ENCODE data around the gene PAEP.

Gene PAEP

DNA sequence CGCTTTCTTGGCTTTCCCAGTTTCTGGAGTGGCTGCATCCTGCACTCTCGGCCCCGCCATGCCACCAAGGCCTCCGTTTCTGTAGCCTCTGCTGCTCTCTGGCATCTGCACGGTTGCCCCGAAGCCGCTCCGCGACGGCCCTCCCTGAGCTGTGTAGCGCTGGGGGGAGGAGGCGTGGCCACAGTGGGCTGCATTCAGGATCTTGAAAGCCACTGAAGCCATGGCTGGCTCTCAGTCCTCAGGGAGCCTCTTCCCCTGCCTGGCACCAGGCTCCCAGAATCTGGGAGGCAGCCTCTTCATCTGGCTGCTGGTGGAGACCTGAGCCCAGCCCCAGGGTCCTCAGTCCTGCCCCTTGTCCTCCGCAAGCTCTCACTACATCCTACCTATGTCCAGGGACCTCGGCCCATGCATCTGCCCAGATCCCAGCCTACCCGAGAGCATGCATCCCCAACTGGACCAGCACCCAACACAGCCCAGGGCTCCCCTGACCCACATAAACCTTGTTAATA is 25.1 kb downstream of the PAEP start:
- H3K4me1 ChIP-seq = no peaks in the 10 kb centered on the region
- H3K36me3 ChIP-seq = no peaks in the 10 kb centered on the region
- intact Hi-C loops (cut with DNase I; ENCODE audit: low total_unique reads) = no loop called here
- no peaks in the 10 kb centered on the region for H3K9me3 ChIP-seq
- DNase-seq = no peak
- no peak overlapping the region for H3K4me3 ChIP-seq
- H3K27ac ChIP-seq = no peak overlapping the region
- TF ChIP-seq, protein P1, sequence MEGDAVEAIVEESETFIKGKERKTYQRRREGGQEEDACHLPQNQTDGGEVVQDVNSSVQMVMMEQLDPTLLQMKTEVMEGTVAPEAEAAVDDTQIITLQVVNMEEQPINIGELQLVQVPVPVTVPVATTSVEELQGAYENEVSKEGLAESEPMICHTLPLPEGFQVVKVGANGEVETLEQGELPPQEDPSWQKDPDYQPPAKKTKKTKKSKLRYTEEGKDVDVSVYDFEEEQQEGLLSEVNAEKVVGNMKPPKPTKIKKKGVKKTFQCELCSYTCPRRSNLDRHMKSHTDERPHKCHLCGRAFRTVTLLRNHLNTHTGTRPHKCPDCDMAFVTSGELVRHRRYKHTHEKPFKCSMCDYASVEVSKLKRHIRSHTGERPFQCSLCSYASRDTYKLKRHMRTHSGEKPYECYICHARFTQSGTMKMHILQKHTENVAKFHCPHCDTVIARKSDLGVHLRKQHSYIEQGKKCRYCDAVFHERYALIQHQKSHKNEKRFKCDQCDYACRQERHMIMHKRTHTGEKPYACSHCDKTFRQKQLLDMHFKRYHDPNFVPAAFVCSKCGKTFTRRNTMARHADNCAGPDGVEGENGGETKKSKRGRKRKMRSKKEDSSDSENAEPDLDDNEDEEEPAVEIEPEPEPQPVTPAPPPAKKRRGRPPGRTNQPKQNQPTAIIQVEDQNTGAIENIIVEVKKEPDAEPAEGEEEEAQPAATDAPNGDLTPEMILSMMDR (IDR thresholded peaks at IDR 0.05) = no peak
- H3K27me3 ChIP-seq = peaks cover 0 to 68% of the 10 kb centered on the region in 2 donors

DNA sequence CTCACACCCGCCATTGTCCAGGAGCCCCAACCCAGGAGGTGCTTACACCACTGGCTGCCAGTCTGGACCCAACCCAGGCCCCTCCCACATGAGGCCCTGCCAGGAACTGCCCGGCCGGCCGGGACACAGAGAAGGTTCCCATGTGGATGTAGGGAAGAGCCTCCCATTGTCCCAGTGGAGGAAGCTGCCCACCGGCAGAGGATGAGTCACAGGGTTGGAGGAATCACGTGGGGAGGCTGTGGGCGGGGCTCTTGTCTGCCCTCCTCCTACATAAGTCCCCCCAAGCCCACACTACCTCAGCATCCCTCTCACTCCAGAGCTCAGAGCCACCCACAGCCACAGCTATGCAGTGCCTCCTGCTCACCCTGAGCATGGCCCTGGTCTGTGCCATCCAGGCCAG is 26.1 kb downstream of the PAEP start:
- Histone ChIP-seq H3K36me3 (no peaks in the 10 kb centered on the region), H3K27ac (no peak overlapping the region), H3K27me3 (peaks cover 0 to 74% of the 10 kb centered on the region in 2 donors), H3K4me1 (no peaks in the 10 kb centered on the region), H3K9me3 (no peaks in the 10 kb centered on the region), H3K4me3 (no peak overlapping the region)
- intact Hi-C loops (cut with DNase I; ENCODE audit: low total_unique reads) = no loop called here
- TF ChIP-seq, protein P1 (IDR thresholded peaks at IDR 0.05) = no peak
- no peak for DNase-seq

DNA sequence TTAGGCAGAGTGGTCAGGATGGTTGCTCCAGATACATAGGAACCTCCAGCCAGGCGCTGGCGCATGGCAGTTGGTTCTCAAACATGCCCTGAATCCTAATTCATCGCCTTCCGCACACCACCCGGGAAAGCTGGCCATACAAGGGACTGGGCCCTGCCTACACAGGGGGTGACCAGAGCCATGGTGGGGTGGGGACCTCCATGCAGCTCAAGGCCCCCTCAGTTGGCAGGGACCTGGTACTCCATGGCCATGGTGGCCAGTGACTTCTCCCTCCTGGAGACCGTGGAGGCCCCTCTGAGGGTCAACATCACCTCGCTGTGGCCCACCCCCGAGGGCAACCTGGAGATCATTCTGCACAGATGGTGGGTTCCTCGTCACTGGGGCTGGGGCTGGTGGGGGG is 26.8 kb downstream of the PAEP start:
- no peak overlapping the region for H3K27ac ChIP-seq
- peaks cover 0 to 67% of the 10 kb centered on the region in 2 donors for H3K27me3 ChIP-seq
- no peaks in the 10 kb centered on the region for H3K9me3 ChIP-seq
- intact Hi-C loops (cut with DNase I; ENCODE audit: low total_unique reads) = no loop called here
- TF ChIP-seq, protein P1 (IDR thresholded peaks at IDR 0.05) = no peak
- H3K4me3 ChIP-seq = no peak overlapping the region
- H3K4me1 ChIP-seq = no peaks in the 10 kb centered on the region
- H3K36me3 ChIP-seq = no peaks in the 10 kb centered on the region
- no peak for DNase-seq

DNA sequence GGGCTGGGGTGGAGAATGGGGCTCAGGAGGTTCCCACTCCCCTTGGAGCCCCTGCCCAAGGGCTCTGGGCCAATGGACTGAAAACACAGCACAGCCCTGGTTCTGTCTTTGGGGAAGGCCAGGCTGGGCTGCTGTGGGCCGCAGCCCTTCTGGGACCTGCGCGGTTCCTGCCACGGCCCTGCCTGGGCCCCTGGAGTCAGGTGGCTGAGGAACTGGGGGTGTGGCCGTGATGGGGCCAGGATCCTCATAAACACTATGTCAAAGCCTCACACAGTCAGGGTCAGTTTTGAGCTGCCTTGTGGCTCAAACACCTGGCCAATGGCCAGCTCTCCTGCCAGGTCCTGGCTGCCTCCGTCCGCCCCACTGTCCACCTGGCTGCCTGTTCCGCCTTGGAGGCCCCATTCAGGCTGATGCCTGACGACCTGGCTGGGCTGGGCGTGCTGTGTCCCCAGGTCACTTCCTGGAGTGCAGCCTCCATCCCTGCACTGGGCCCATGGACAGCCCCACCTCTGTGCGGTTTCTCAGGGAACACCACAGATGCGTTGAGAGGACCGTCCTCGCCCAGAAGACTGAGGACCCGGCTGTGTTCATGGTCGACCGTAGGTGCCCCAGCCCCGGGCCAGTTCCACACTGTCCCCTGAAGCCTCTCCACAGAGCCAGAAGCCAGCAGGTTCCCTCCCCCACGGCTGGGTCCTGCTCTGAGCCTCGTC is 27.5 kb downstream of the PAEP start:
- Histone ChIP-seq H3K27ac (no peak overlapping the region), H3K4me3 (no peak overlapping the region), H3K27me3 (peaks cover 0 to 61% of the 10 kb centered on the region in 2 donors), H3K4me1 (no peaks in the 10 kb centered on the region), H3K9me3 (no peaks in the 10 kb centered on the region), H3K36me3 (no peaks in the 10 kb centered on the region)
- TF ChIP-seq, protein P1 (IDR thresholded peaks at IDR 0.05) = no peak
- no peak for DNase-seq
- intact Hi-C loops (cut with DNase I; ENCODE audit: low total_unique reads) = no loop called here

DNA sequence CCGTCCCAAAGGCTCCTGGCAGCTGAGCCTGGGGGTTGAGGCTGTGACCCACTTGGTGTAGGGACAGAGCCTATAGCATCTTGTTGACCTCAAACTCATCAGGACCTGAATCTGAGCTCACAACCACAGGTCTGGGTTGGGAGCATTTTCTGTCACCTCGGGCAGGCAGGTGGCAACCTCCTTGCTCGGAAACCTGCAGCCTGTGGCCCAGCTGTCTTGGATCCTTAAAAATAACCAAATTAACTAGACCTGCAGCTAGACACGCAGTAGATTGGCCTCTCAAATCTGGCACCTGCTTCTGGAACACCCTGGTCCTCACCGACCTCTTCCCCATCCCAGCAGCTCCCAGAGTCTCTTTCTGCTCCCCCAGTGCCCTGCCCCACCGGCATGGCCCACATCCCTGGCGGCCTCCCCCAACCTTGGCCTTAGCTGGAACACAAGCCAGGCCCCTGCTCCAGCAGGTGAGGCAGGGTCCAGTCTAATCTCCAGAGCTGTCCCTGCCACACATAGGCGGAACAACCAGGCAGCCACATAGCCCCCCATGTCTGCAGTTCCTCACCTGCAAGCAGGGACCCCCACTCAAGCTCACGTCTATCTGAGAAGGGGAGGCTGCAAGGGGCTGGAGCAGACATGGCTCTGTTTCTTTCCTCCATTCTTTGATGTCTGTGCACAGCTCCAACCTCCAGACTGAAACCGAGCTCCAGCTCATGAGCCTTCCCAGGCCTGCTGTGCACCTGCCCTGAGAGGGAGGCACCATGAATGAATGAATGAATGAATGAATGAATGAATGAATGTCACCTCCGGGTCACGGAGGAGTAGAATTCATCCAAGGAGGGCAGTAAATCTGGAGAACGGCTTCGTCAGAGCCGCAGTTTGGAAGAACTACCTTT is 28.3 kb downstream of the PAEP start:
- Histone ChIP-seq H3K36me3 (no peaks in the 10 kb centered on the region), H3K27ac (no peak overlapping the region), H3K4me1 (no peaks in the 10 kb centered on the region), H3K9me3 (peaks cover 0 to 6% (median 3%) of the 10 kb centered on the region in 3 donors), H3K4me3 (no peak overlapping the region), H3K27me3 (peaks cover 0 to 56% of the 10 kb centered on the region in 2 donors)
- TF ChIP-seq, protein P1 (IDR thresholded peaks at IDR 0.05) = no peak
- peak in 1 of 2 donors; percentile 38 for DNase-seq
- intact Hi-C loops (cut with DNase I; ENCODE audit: low total_unique reads) = no loop called here

All from tibial artery (tissue), 4 donors.